HG03439 (cell line): ENCODE measurements around the gene GTF2H3.
"Not testable (repeated sequence)": the region's sequence is repeated elsewhere in the genome, so short reads cannot be mapped to it uniquely, and the experiment has no call there.

Experiments
- ATAC-seq: cut with Tn5 transposase; IDR thresholded peaks from one replicate; pipeline ENCODE4 v1.9.1; 2021; ENCODE audit warnings: mild to moderate bottlenecking, moderate library complexity; ENCODE audit not compliant: unreplicated experiment

Gene GTF2H3

GRCh38 chr12:123633379-123634141 is at the start of gene GTF2H3, which contains the start of gene EIF2B1:
TSS of gene GTF2H3 (plus strand) at chr12:123633829. CDS start at chr12:123633860, 31 bp downstream.
TSS of gene EIF2B1 (minus strand) at chr12:123633686. CDS start at chr12:123633557, 129 bp downstream.
- ATAC-seq: peak; percentile 95

- ATAC-seq: no peak
Observed at GRCh38 chr12:123591702-123592481, 41.7 kb upstream of the GTF2H3 start.

GRCh38 chr12:123595729-123596128 is 37.9 kb upstream of the GTF2H3 start:
- no peak for ATAC-seq

GRCh38 chr12:123597100-123597499 is 36.5 kb upstream of the GTF2H3 start:
- ATAC-seq: no peak

GRCh38 chr12:123598522-123598921 is 35.1 kb upstream of the GTF2H3 start:
- no peak for ATAC-seq

GRCh38 chr12:123599310-123599709 is 34.3 kb upstream of the GTF2H3 start:
- no peak for ATAC-seq

- ATAC-seq: no peak
Observed at GRCh38 chr12:123599721-123600120, 33.9 kb upstream of the GTF2H3 start.

- peak; percentile 84 for ATAC-seq
Observed at GRCh38 chr12:123601602-123602489, 31.8 kb upstream of the GTF2H3 start, which contains the start of gene DDX55. TSS of gene DDX55 (plus strand) at chr12:123602099. CDS start at chr12:123602149, 50 bp downstream.

- no peak for ATAC-seq
Observed at GRCh38 chr12:123602651-123603195, 30.9 kb upstream of the GTF2H3 start.

GRCh38 chr12:123603495-123603894 is 30.1 kb upstream of the GTF2H3 start:
- ATAC-seq: not testable (repeated sequence)

- no peak for ATAC-seq
Observed at GRCh38 chr12:123607756-123608155, 25.9 kb upstream of the GTF2H3 start.

- ATAC-seq: no peak
Observed at GRCh38 chr12:123608182-123608581, 25.4 kb upstream of the GTF2H3 start.

GRCh38 chr12:123614110-123614509 is 19.5 kb upstream of the GTF2H3 start:
- ATAC-seq: no peak

- ATAC-seq: no peak
Observed at GRCh38 chr12:123614531-123614930, 19.1 kb upstream of the GTF2H3 start.

GRCh38 chr12:123617144-123617543 is 16.5 kb upstream of the GTF2H3 start:
- no peak for ATAC-seq

GRCh38 chr12:123617580-123617979 is 16.0 kb upstream of the GTF2H3 start:
- ATAC-seq: no peak

GRCh38 chr12:123621101-123621500 is 12.5 kb upstream of the GTF2H3 start:
- ATAC-seq: no peak

- no peak for ATAC-seq
Observed at GRCh38 chr12:123621619-123622530, 11.8 kb upstream of the GTF2H3 start.

- ATAC-seq: no peak
Observed at GRCh38 chr12:123634142-123634561, 523 bp downstream of the GTF2H3 start.
